Nephron progenitor cell (in vitro differentiated cells): Measurements from ENCODE around the gene HOXD8.

Source experiments
- DNase-seq: peaks from one replicate; pipeline ENCODE4 v3.0.0; 2021
- H3K27ac Mint-ChIP-seq: 2 replicates; pipeline ENCODE4 v1.8.0; 2021; ENCODE audit warnings: mild to moderate bottlenecking, moderate library complexity, mixed read lengths
- H3K27me3 Mint-ChIP-seq: 2 replicates; pipeline ENCODE4 v1.8.0; 2021; ENCODE audit warnings: mild to moderate bottlenecking, low read depth, mixed read lengths; ENCODE audit not compliant: poor library complexity
- H3K36me3 Mint-ChIP-seq: 2 replicates; pipeline ENCODE4 v1.8.0; 2021; ENCODE audit warnings: low read depth, mixed read lengths
- H3K4me1 Mint-ChIP-seq: 2 replicates; pipeline ENCODE4 v1.8.0; 2021; ENCODE audit warnings: mixed read lengths
- H3K4me3 Mint-ChIP-seq: 2 replicates; pipeline ENCODE4 v1.8.0; 2021; ENCODE audit warnings: mild to moderate bottlenecking, moderate library complexity, mixed read lengths
- H3K9me3 Mint-ChIP-seq: 2 replicates; pipeline ENCODE4 v1.8.0; 2021; ENCODE audit warnings: mild to moderate bottlenecking, moderate library complexity, mixed read lengths
- TF ChIP-seq, protein P1 (sequence below): fragments of 200-600 bp; sonication (generic); IDR thresholded peaks from 2 replicates; pipeline ENCODE4 v1.5.0; 2021; ENCODE audit warnings: antibody characterized with exemption

The HOXD8 gene

DNA sequence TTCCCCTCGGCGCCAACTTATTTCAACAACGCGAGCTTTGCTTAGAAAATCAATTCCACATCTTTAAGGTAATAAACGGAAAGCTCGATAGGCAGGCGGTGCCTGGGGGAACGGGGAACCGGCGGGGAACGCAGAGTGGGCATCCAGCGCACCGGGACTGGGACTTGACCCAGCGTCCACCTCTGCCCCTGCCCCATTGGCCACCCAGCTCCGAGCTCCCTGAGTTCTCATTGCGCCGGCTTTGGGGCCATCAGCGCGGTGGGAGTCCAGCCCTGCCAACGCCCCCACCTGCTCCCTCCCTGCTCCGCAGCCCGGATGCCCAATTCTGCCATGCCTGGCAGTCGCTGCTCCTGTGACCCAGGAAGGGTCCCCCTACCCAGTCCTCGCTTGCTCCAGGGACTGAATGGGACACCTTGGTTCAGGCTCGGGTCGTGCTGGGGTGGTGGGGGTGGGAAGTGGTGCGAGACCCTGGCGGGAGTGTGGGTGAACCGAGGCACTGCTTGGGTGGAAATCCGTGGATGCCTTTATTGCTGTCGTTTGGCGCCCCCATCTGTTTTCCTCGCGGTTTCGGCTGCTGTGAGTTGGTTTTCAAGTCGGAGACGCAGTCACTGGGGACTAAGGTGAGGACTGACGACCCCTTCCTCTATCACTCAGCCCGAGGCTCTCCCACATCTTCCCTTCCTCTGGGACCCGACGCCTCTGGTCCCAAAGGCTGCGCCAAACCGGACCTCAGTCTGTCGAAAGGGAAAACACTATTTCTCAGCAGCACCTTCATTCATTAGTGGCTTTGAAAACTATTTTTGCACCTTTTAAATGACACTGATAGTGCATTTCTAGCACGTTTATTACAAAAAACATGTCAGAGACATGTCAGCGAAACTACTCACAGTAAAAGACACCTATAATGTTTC is 43.4 kb upstream of the HOXD8 start:
- Mint-ChIP-seq H3K27ac (no peak overlapping the region), H3K4me1 (peaks cover 22% of the 10 kb centered on the region), H3K27me3 (peaks cover 100% of the 10 kb centered on the region), H3K36me3 (no peaks in the 10 kb centered on the region), H3K4me3 (peak overlapping the region; percentile 52), H3K9me3 (peaks cover 9% of the 10 kb centered on the region)
- peak; percentile 67 for DNase-seq
- TF ChIP-seq, protein P1, sequence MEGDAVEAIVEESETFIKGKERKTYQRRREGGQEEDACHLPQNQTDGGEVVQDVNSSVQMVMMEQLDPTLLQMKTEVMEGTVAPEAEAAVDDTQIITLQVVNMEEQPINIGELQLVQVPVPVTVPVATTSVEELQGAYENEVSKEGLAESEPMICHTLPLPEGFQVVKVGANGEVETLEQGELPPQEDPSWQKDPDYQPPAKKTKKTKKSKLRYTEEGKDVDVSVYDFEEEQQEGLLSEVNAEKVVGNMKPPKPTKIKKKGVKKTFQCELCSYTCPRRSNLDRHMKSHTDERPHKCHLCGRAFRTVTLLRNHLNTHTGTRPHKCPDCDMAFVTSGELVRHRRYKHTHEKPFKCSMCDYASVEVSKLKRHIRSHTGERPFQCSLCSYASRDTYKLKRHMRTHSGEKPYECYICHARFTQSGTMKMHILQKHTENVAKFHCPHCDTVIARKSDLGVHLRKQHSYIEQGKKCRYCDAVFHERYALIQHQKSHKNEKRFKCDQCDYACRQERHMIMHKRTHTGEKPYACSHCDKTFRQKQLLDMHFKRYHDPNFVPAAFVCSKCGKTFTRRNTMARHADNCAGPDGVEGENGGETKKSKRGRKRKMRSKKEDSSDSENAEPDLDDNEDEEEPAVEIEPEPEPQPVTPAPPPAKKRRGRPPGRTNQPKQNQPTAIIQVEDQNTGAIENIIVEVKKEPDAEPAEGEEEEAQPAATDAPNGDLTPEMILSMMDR: peak; percentile 45

DNA sequence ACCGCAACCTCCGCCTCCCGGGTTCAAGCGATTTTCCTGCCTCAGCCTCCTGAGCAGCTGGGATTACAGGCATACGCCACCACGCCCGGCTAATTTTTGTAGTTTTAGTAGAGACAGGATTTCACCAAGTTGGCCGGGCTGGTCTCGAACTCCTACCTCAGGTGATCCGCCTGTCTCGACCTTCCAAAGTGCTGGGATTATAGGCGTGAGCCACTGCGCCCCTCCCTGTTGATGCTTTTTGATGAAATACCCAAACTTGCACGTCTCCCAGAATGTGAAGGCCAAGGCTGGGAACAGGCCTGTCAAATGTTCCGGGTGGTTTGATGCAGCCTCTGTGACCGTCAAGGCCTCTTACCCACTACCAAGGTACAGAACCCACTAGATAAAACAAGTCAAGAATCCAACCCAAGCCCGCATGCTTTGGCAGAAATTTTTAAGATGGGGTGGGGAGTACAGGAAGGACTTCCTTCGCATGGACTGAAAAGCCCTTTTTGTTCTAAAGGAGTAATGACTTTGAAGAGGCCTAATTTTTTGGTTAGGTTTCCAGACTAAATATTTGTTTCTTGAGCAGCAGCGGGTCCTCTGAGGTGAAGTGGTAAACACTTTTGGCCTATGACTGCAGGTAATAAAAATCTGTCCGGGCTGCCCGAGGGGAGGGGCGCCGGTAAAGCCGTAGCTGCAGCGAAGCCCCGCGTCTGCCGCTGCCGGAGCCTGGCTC is 42.0 kb upstream of the HOXD8 start:
- Mint-ChIP-seq H3K36me3 (no peaks in the 10 kb centered on the region), H3K27ac (no peak overlapping the region), H3K4me3 (peak overlapping the region; percentile 81), H3K9me3 (peaks cover 7% of the 10 kb centered on the region), H3K27me3 (peaks cover 99% of the 10 kb centered on the region), H3K4me1 (peaks cover 28% of the 10 kb centered on the region)
- no peak for DNase-seq
- TF ChIP-seq, protein P1: no peak

DNA sequence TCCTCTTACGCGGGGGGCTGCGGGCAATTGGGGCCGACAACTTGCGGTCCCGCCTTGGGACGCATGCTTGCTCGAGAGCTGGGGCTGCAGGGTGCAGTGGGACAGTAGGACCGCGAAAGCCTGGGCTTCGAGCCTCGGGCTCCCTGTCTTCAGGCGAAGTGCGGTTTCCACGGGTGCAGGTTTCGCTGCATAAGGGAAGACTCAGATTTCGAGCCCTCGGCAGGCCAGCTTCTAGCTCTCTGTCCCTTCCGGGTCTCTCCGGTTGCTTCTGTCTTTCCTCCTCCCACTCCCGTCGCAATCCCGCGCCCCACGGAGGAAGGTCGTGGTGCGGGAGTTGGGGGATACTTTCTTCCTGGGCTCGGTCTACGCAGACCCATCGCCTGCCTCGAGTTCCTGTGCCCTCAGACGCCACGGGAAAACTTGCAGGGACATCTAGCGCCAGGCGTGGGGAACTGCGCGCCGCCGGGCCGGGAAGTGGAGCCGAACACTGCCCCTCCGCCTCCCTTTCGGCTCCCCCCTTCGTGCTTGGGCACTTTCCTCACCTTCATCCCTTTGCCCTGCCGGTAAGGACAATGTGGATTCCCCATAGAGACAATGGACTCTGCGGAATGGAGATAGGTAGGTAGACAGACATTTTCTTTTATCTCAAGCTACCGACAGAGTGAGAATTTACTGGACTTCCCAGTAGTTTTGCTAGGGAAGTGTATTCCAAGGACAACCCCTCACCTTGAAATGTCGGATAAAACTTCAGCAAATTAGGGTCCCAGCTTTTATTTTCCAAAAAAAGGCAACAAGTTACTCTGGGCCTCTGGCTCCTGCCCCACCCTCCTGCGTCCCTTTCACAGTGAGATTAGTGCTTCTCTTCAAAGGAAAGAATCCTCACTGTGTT is 41.2 kb upstream of the HOXD8 start:
- Mint-ChIP-seq H3K27ac (no peak overlapping the region), H3K4me3 (peak overlapping the region; percentile 81), H3K4me1 (peaks cover 23% of the 10 kb centered on the region), H3K36me3 (no peaks in the 10 kb centered on the region), H3K27me3 (peaks cover 95% of the 10 kb centered on the region), H3K9me3 (peaks cover 7% of the 10 kb centered on the region)
- peak; percentile 75 for DNase-seq
- TF ChIP-seq, protein P1: peak; percentile 67

DNA sequence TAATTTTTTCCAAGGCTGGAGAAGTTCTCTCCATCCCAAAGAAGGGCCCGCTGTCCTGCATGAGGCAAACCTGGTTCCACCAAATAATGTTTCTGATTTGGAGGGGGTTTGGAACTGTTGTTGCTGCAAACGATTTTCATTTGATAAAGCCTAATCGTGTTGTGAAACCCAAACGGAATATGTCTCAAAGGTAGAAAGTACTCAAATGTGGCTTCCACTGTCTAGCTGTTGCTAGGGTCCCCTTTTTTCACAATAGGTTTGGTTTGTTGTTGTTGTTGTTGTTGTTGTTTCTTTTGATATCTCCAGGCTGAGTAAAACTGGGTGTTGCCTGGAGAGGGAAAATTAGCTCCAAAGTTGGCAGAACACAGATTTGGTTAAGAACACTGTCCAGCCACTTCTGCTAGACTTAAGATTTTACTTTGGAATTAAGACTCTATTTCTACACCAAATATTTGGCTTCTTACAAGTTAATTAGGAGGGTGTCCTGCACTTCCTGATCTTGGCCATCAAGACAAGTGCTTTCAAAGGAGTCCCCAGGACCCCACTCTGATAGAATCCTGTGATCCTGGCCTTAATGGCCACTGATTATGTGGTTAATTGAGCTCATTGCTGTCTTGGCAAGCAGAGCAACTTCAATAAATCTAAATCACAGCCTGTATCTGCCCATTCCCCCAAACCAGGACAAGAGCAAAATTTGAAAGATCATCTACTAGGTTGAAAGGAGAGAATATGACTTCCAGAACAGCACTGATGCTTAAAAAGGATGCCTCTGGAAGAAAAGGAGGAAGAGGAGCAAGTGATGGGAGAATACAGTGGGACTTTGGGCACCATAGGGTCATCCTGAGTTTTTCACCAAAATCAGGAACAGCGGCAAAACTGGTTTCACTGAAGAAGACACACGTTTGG is 40.3 kb upstream of the HOXD8 start:
- Mint-ChIP-seq H3K27ac (no peak overlapping the region), H3K4me3 (no peak overlapping the region), H3K9me3 (peaks cover 13% of the 10 kb centered on the region), H3K36me3 (no peaks in the 10 kb centered on the region), H3K27me3 (peaks cover 95% of the 10 kb centered on the region), H3K4me1 (peaks cover 22% of the 10 kb centered on the region)
- DNase-seq: no peak
- TF ChIP-seq, protein P1: no peak

DNA sequence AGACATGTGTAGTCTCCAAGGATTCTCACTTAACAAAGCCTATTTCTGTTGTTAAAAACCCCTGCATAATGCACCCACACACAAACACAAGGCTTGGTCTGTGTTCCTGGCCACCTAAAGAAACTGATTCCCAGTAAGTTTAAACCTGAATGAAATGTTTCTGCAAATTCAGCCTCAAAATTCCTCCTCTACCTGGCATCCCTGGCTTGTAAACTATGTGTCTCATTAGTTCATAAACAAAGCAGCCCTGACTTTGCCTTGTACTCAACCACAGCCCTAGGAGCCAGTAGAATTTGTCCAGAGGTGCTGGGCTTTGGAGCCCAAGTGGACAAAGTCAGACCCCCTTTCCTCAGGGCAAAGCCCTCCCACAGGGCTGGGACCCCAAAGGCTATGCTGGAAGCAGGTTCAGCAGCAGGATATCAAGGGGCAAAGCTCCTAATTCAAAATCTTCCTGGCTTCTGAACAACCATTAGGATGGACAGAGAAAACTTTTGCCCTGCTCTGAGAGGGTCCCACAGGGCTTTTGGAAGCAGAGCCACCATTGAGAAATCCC is 39.6 kb upstream of the HOXD8 start:
- no peak overlapping the region for H3K27ac Mint-ChIP-seq

More for the DNA sequence above, 39.6 kb upstream of the HOXD8 start:
- Mint-ChIP-seq H3K4me1 (peaks cover 22% of the 10 kb centered on the region), H3K9me3 (peaks cover 13% of the 10 kb centered on the region), H3K27me3 (peaks cover 95% of the 10 kb centered on the region), H3K36me3 (no peaks in the 10 kb centered on the region), H3K4me3 (no peak overlapping the region)
- DNase-seq: no peak
- TF ChIP-seq, protein P1: no peak
